Neutrophil (primary cell): Measurements from ENCODE around the gene TFDP2.

Source experiments
- H3K27ac ChIP-seq: fragments of 200-600 bp; sonication (generic); 2 replicates; pipeline ENCODE4 v1.5.1; 2016; ENCODE audit warnings: mild to moderate bottlenecking, moderate library complexity
- H3K27me3 ChIP-seq: fragments of 200-600 bp; sonication (generic); 2 replicates; pipeline ENCODE4 v1.6.0; 2016; ENCODE audit warnings: mild to moderate bottlenecking
- H3K36me3 ChIP-seq: fragments of 200-600 bp; sonication (generic); 2 replicates; pipeline ENCODE4 v1.5.1; 2017
- H3K4me1 ChIP-seq, 2 experiments: fragments of 200-600 bp in 1 of 2; sonication (generic) in 1 of 2; 1 replicate in 1 of 2; 2 replicates in 1 of 2; pipeline versions ENCODE4 v1.5.1 to v1.6.1; 2013 to 2016; ENCODE audit warnings: low read depth in 1 of 2, low read length in 1 of 2, mild to moderate bottlenecking in 1 of 2, moderate library complexity in 1 of 2; ENCODE audit not compliant: control insufficient read depth in 1 of 2, insufficient read depth in 1 of 2
- H3K4me3 ChIP-seq, 2 experiments: fragments of 200-600 bp in 1 of 2; sonication (generic) in 1 of 2; 1 replicate in 1 of 2; 2 replicates in 1 of 2; pipeline ENCODE4 v1.5.1; 2013 to 2016; ENCODE audit warnings: low read depth in 1 of 2, low read length in 1 of 2, mild to moderate bottlenecking in 1 of 2, moderate library complexity in 1 of 2
- H3K9me3 ChIP-seq: fragments of 200-600 bp; sonication (generic); 2 replicates; pipeline ENCODE4 v1.5.1; 2016
- TF ChIP-seq, protein P1 (sequence below): fragments of 200-600 bp; sonication (generic); IDR thresholded peaks from 2 replicates; pipeline ENCODE4 v1.5.1; 2016; ENCODE audit warnings: antibody characterized with exemption

TFDP2 gene

GRCh38 chr3:142168514-142168913 lies 19.2 kb upstream of the TFDP2 start:
- TF ChIP-seq, protein P1, sequence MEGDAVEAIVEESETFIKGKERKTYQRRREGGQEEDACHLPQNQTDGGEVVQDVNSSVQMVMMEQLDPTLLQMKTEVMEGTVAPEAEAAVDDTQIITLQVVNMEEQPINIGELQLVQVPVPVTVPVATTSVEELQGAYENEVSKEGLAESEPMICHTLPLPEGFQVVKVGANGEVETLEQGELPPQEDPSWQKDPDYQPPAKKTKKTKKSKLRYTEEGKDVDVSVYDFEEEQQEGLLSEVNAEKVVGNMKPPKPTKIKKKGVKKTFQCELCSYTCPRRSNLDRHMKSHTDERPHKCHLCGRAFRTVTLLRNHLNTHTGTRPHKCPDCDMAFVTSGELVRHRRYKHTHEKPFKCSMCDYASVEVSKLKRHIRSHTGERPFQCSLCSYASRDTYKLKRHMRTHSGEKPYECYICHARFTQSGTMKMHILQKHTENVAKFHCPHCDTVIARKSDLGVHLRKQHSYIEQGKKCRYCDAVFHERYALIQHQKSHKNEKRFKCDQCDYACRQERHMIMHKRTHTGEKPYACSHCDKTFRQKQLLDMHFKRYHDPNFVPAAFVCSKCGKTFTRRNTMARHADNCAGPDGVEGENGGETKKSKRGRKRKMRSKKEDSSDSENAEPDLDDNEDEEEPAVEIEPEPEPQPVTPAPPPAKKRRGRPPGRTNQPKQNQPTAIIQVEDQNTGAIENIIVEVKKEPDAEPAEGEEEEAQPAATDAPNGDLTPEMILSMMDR, result no peak

DNA sequence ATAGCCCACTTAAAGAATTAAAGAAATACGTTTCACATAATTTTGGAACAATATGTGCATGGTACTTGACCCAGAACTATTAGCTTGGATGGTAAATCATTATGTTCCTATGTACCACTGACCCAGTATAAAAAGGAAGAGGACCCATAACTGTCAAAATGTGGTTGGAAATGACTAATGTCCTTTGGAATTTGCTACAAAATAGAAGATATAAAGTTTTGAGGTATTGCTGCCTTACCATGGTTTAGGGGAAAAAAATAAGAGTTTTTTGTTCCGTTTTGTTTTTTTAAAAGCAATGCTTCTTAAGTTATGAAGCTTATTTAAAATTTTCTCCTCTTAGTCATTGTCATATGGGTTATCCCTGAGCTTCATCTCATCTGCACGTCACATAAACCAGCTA lies 15.8 kb upstream of the TFDP2 start:
- no peaks in the 10 kb centered on the region for H3K4me1 ChIP-seq
- H3K9me3 ChIP-seq, result no peaks in the 10 kb centered on the region
- peaks cover 67% of the 10 kb centered on the region for H3K36me3 ChIP-seq
- no peak overlapping the region for H3K27ac ChIP-seq
- H3K27me3 ChIP-seq, result no peaks in the 10 kb centered on the region
- no peak overlapping the region for H3K4me3 ChIP-seq
- TF ChIP-seq, protein P1, result no peak

More at GRCh38 chr3:142168514-142168913, 19.2 kb upstream of the TFDP2 start:
- Histone ChIP-seq H3K27ac (no peak overlapping the region), H3K9me3 (no peaks in the 10 kb centered on the region), H3K4me3 (no peak overlapping the region), H3K36me3 (peaks cover 65% of the 10 kb centered on the region), H3K4me1 (no peaks in the 10 kb centered on the region), H3K27me3 (no peaks in the 10 kb centered on the region)

- H3K27me3 ChIP-seq, result no peaks in the 10 kb centered on the region
- peaks cover 25% of the 10 kb centered on the region for H3K36me3 ChIP-seq
- H3K27ac ChIP-seq, result no peak overlapping the region
- H3K9me3 ChIP-seq, result no peaks in the 10 kb centered on the region
- H3K4me3 ChIP-seq, result no peak overlapping the region
- no peaks in the 10 kb centered on the region for H3K4me1 ChIP-seq
- TF ChIP-seq, protein P1, result no peak
Observed at GRCh38 chr3:142159083-142159740, 9.9 kb upstream of the TFDP2 start.

GRCh38 chr3:142154186-142154585 lies 4.8 kb upstream of the TFDP2 start:
- H3K4me1 ChIP-seq, result peaks cover 0 to 6% of the 10 kb centered on the region in 2 experiments
- H3K36me3 ChIP-seq, result no peaks in the 10 kb centered on the region
- TF ChIP-seq, protein P1, result no peak
- H3K27ac ChIP-seq, result no peak overlapping the region
- H3K4me3 ChIP-seq, result no peak overlapping the region
- peaks cover 18% of the 10 kb centered on the region for H3K27me3 ChIP-seq
- H3K9me3 ChIP-seq, result no peaks in the 10 kb centered on the region

DNA sequence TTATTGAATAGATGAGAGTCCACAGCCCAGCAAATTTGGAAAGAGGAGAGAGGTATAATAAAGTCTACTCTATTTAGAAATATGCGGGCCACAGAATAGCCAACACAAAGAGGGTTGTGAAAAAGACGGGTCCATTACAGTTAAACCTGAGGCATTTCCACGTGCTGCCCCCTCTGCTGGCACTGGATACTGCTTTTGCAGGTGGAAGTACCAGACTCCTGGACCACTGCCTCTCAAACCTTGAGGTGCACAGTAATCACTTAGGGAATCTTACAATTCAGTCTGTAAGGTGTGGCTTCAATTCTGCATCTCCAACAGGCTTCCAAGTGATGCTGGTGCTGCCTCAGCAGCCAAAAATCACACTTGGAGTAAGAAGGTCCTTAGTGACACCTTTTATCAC lies 3.0 kb upstream of the TFDP2 start:
- TF ChIP-seq, protein P1, result no peak
- Histone ChIP-seq H3K4me3 (no peak overlapping the region), H3K4me1 (peaks cover 11 to 12% of the 10 kb centered on the region in 2 experiments), H3K36me3 (no peaks in the 10 kb centered on the region), H3K27me3 (peaks cover 18% of the 10 kb centered on the region), H3K27ac (no peak overlapping the region), H3K9me3 (no peaks in the 10 kb centered on the region)
